Suprapubic skin (tissue), 4 donors: Measurements from ENCODE around the gene HK3.

Experiments
- CTCF ChIP-seq, 2 donors: fragments of 200-600 bp in 1 of 2; fragments of 450-650 bp in 1 of 2; sonication (generic) in 1 of 2; IDR thresholded peaks; one replicate each; pipeline ENCODE4 v1.5.1; 2016 to 2019; ENCODE audit warnings: antibody characterized with exemption in 2 of 2, mild to moderate bottlenecking in 1 of 2, moderate library complexity in 1 of 2
- EP300 ChIP-seq: sonication (generic); formaldehyde crosslinking; IDR thresholded peaks from one replicate; pipeline ENCODE4 v1.6.1; 2017; ENCODE audit warnings: antibody characterized with exemption
- POLR2A ChIP-seq, 2 donors: fragments of 450-650 bp; IDR thresholded peaks; one replicate each; pipeline ENCODE4 v1.6.1; 2017; ENCODE audit warnings: antibody characterized with exemption in 2 of 2, mild to moderate bottlenecking in 2 of 2, moderate library complexity in 2 of 2
- POLR2AphosphoS5 ChIP-seq, 3 donors: sonication (generic); formaldehyde crosslinking; IDR thresholded peaks; one replicate each; pipeline ENCODE4 v1.6.1; 2017; ENCODE audit warnings: antibody characterized with exemption in 3 of 3

- TF ChIP-seq CTCF (IDR thresholded peaks at IDR 0.05) (no peak), POLR2A (IDR thresholded peaks at IDR 0.05) (no peak), POLR2AphosphoS5 (IDR thresholded peaks at IDR 0.05) (no peak), EP300 (no peak)
These were observed 17.2 kb upstream of the HK3 start for GRCh38 chr5:176916337-176916736.
